Epithelial cell of proximal tubule (primary cell): Measurements from ENCODE around the gene UNK. TPM values are rescaled to one million over a fixed set of nuclear protein-coding genes. Genes with fewer than 3 reads are reported as not detected.
A peak's percentile ranks its signal among the peaks of the same experiment; 100 is the strongest.

ENCODE experiments used
- DNase-seq: peaks from one replicate; pipeline ENCODE4 v3.0.0-alpha.2; 2011; ENCODE audit warnings: low read depth
- H3K4me3 ChIP-seq: 2 replicates; pipeline ENCODE4 v1.5.1; 2011; ENCODE audit warnings: low read depth, mild to moderate bottlenecking, low read length
- CTCF ChIP-seq: conservative IDR thresholded peaks from 2 replicates; pipeline ENCODE4 v1.5.1; 2012; ENCODE audit warnings: low read depth, mild to moderate bottlenecking, low read length
- total RNA-seq: library from RNA; depleted of rRNA; stranded (reverse); fragments of >200 nt; gene quantifications from 2 replicates; pipeline ENCODE4 v1.2.3, GENCODE V29; 2015

UNK gene
- total RNA-seq, 1 donor from 2014 or later = 19.4 TPM

GRCh38 chr17:75779987-75780889, 4.4 kb upstream of the UNK start:
- peak overlapping the region; percentile 21 for H3K4me3 ChIP-seq
- no peak for DNase-seq
- no peak for TF ChIP-seq CTCF

GRCh38 chr17:75783069-75783783, 1.4 kb upstream of the UNK start:
- no peak for DNase-seq
- H3K4me3 ChIP-seq = no peak overlapping the region

GRCh38 chr17:75783803-75784472, 668 bp upstream of the UNK start:
- DNase-seq = no peak
- H3K4me3 ChIP-seq = peak overlapping the region; percentile 66
- no peak for TF ChIP-seq CTCF

More at GRCh38 chr17:75783069-75783783, 1.4 kb upstream of the UNK start:
- peak; percentile 72 for TF ChIP-seq CTCF

- DNase-seq = no peak
- peak overlapping the region; percentile 66 for H3K4me3 ChIP-seq
- no peak for TF ChIP-seq CTCF
Observed at GRCh38 chr17:75785016-75785890, 647 bp downstream of the UNK start.

GRCh38 chr17:75791254-75791653, 6.6 kb downstream of the UNK start:
- H3K4me3 ChIP-seq = no peak overlapping the region
- DNase-seq = no peak
- TF ChIP-seq CTCF = no peak

- DNase-seq = no peak
- H3K4me3 ChIP-seq = no peak overlapping the region
- no peak for TF ChIP-seq CTCF
Observed at GRCh38 chr17:75793460-75793859, 8.9 kb downstream of the UNK start.
